DMS114 treated with DMSO at 0.1 percent for 48 hours (cell line): ENCODE measurements around the gene TGFB1I1.
"Not testable (repeated sequence)": the region's sequence is repeated elsewhere in the genome, so short reads cannot be mapped to it uniquely, and the experiment has no call there.

Experiments
- DNase-seq: peaks from one replicate; lab custom pipeline; 2025; ENCODE audit not compliant: unreplicated experiment; lab: John Stamatoyannopoulos, UW

Gene TGFB1I1

GRCh38 chr16:31471875-31472708 is at the start of gene TGFB1I1:
Gene TGFB1I1, plus strand, starts transcription at chr16:31472152. Its CDS starts 37 bp downstream, at chr16:31472189.
- DNase-seq: no peak

GRCh38 chr16:31423241-31423640 is 48.7 kb upstream of the TGFB1I1 start:
- no peak for DNase-seq

GRCh38 chr16:31423801-31424200 is 48.2 kb upstream of the TGFB1I1 start:
- no peak for DNase-seq

- peak; percentile 42 for DNase-seq
Measured at GRCh38 chr16:31427441-31428278, 44.3 kb upstream of the TGFB1I1 start.

- DNase-seq: no peak
Measured at GRCh38 chr16:31428279-31428597, 43.7 kb upstream of the TGFB1I1 start, which contains the start of gene COX6A2. Gene COX6A2, minus strand, starts transcription at chr16:31428360. Its CDS starts 35 bp downstream, at chr16:31428325.

- no peak for DNase-seq
Measured at GRCh38 chr16:31428638-31429247, 43.2 kb upstream of the TGFB1I1 start.

- DNase-seq: no peak
Measured at GRCh38 chr16:31429314-31429713, 42.6 kb upstream of the TGFB1I1 start.

GRCh38 chr16:31429796-31430195 is 42.2 kb upstream of the TGFB1I1 start:
- DNase-seq: no peak

GRCh38 chr16:31430380-31431052 is 41.4 kb upstream of the TGFB1I1 start:
- no peak for DNase-seq

- DNase-seq: no peak
Measured at GRCh38 chr16:31435341-31436220, 36.4 kb upstream of the TGFB1I1 start.

- no peak for DNase-seq
Measured at GRCh38 chr16:31436221-31437045, 35.5 kb upstream of the TGFB1I1 start.

- DNase-seq: no peak
Measured at GRCh38 chr16:31438414-31438813, 33.5 kb upstream of the TGFB1I1 start.

- DNase-seq: not testable (repeated sequence)
Measured at GRCh38 chr16:31439023-31439422, 32.9 kb upstream of the TGFB1I1 start.

GRCh38 chr16:31439519-31439918 is 32.4 kb upstream of the TGFB1I1 start:
- DNase-seq: no peak

- no peak for DNase-seq
Measured at GRCh38 chr16:31440516-31441184, 31.3 kb upstream of the TGFB1I1 start.

GRCh38 chr16:31441956-31442355 is 30.0 kb upstream of the TGFB1I1 start:
- no peak for DNase-seq

- DNase-seq: not testable (repeated sequence)
Measured at GRCh38 chr16:31445931-31446330, 26.0 kb upstream of the TGFB1I1 start.

- DNase-seq: no peak
Measured at GRCh38 chr16:31451201-31451600, 20.8 kb upstream of the TGFB1I1 start.
